HS-27A (cell line): ENCODE results near the gene ZNF423.

Source experiments
- DNase-seq: peaks from one replicate; pipeline ENCODE4 v3.0.0-alpha.2; 2012; ENCODE audit warnings: low read depth, missing footprints

ZNF423 gene

GRCh38 chr16:49600536-49600935 lies 255.4 kb downstream of the ZNF423 start:
- DNase-seq, result no peak

GRCh38 chr16:49599704-49600103 lies 256.2 kb downstream of the ZNF423 start:
- DNase-seq, result no peak

- no peak for DNase-seq
Observed at GRCh38 chr16:49599281-49599680, 256.6 kb downstream of the ZNF423 start.

GRCh38 chr16:49598383-49599170 lies 257.3 kb downstream of the ZNF423 start:
- no peak for DNase-seq

GRCh38 chr16:49597796-49598195 lies 258.1 kb downstream of the ZNF423 start:
- DNase-seq, result no peak

- DNase-seq, result no peak
Observed at GRCh38 chr16:49596648-49597291, 259.1 kb downstream of the ZNF423 start.

- DNase-seq, result no peak
Observed at GRCh38 chr16:49596068-49596467, 259.8 kb downstream of the ZNF423 start.

GRCh38 chr16:49594685-49595498 lies 261.0 kb downstream of the ZNF423 start:
- DNase-seq, result no peak

- DNase-seq, result no peak
Observed at GRCh38 chr16:49594153-49594552, 261.8 kb downstream of the ZNF423 start.

GRCh38 chr16:49593424-49594040 lies 262.4 kb downstream of the ZNF423 start:
- DNase-seq, result no peak

- DNase-seq, result no peak
Observed at GRCh38 chr16:49592546-49593423, 263.1 kb downstream of the ZNF423 start.

- no peak for DNase-seq
Observed at GRCh38 chr16:49590166-49590871, 265.6 kb downstream of the ZNF423 start.

GRCh38 chr16:49589544-49590031 lies 266.3 kb downstream of the ZNF423 start:
- no peak for DNase-seq

- no peak for DNase-seq
Observed at GRCh38 chr16:49588729-49589384, 267.1 kb downstream of the ZNF423 start.

GRCh38 chr16:49588026-49588425 lies 267.9 kb downstream of the ZNF423 start:
- no peak for DNase-seq

GRCh38 chr16:49587511-49587910 lies 268.4 kb downstream of the ZNF423 start:
- DNase-seq, result no peak

- no peak for DNase-seq
Observed at GRCh38 chr16:49586466-49587450, 269.2 kb downstream of the ZNF423 start.

- DNase-seq, result no peak
Observed at GRCh38 chr16:49585143-49585832, 270.6 kb downstream of the ZNF423 start.
